ENCODE data around the gene CHI3L2.
"Not testable (repeated sequence)": the region's sequence is repeated elsewhere in the genome, so short reads cannot be mapped to it uniquely, and the experiment has no call there.

The CHI3L2 gene

GRCh38 chr1:111211921-111212320 lies 15.6 kb upstream of the CHI3L2 start:
- DNase-seq (ENCODE audit: low spot score in 2 of 2) (no peak), ATAC-seq (no peak)
- Mint-ChIP-seq H3K9me3 (no peaks in the 10 kb centered on the region), H3K4me3 (no peak overlapping the region), H3K27ac (no peak overlapping the region), H3K4me1 (peaks cover 50% of the 10 kb centered on the region), H3K36me3 (peaks cover 15% of the 10 kb centered on the region)

DNA sequence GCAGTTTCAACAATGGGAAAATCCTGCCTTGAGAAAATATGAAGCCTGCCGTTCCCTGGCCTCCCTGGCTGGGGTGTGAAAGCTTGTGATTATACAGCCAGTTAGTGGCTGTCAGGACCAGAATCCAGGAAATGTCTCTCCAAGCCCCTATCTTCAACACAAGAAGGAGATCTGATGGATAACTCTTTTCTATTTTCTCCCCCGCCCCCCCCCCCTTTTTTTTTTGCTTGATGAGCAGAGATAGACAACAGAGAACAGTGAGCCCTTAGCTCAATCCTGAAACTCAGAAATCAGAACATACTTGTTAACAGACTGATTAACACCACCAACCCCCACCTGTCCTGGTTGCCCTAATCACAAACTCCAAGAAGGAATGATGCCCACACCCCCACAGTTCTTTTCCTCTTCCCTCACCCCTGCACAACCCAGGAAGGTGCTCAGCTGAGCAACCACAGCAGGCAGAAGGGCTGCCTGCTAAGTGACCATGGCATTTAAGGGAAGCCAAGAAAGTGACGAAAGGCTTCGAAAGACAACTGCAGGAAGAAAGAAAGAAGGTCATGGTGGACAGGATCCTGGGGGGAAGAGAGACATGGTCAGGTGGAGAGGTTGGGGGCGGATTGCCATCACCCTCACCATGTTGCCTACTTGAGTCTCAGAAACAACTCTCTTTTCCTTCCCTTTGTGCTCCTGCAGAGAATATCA lies 14.7 kb upstream of the CHI3L2 start:
- Mint-ChIP-seq H3K9me3 (no peaks in the 10 kb centered on the region), H3K27ac (no peak overlapping the region), H3K36me3 (peaks cover 15% of the 10 kb centered on the region), H3K4me1 (peaks cover 58% of the 10 kb centered on the region), H3K4me3 (peak overlapping the region; percentile 51)
- ATAC-seq (no peak), DNase-seq (ENCODE audit: low spot score in 2 of 2) (peak in 1 of 2 donors; percentile 45)

- H3K36me3 Mint-ChIP-seq = peaks cover 18% of the 10 kb centered on the region
- peak overlapping the region; percentile 51 for H3K4me3 Mint-ChIP-seq
- DNase-seq (ENCODE audit: low spot score in 2 of 2) (peak in 1 of 2 donors; percentile 47), ATAC-seq (no peak)
- H3K9me3 Mint-ChIP-seq = no peaks in the 10 kb centered on the region
- H3K4me1 Mint-ChIP-seq = peaks cover 61% of the 10 kb centered on the region
- peak overlapping the region; percentile 88 for H3K27ac Mint-ChIP-seq
Measured at GRCh38 chr1:111213412-111213811, 14.1 kb upstream of the CHI3L2 start.

- Mint-ChIP-seq H3K4me3 (peak overlapping the region; percentile 51), H3K36me3 (peaks cover 21% of the 10 kb centered on the region), H3K9me3 (no peaks in the 10 kb centered on the region), H3K27ac (peak overlapping the region; percentile 88), H3K4me1 (peaks cover 67% of the 10 kb centered on the region)
- DNase-seq (ENCODE audit: low spot score in 2 of 2) (peak in 1 of 2 donors; percentile 52), ATAC-seq (no peak)
Measured at GRCh38 chr1:111214074-111214801, 13.3 kb upstream of the CHI3L2 start.

- peak; percentile 40 for ATAC-seq
- DNase-seq (ENCODE audit: low spot score in 2 of 2) = peak in 1 of 2 donors; percentile 70
- Mint-ChIP-seq H3K36me3 (peaks cover 21% of the 10 kb centered on the region), H3K4me3 (peak overlapping the region; percentile 51), H3K9me3 (no peaks in the 10 kb centered on the region), H3K4me1 (peaks cover 73% of the 10 kb centered on the region), H3K27ac (peak overlapping the region; percentile 88)
Measured at GRCh38 chr1:111214884-111215283, 12.6 kb upstream of the CHI3L2 start.

- peak in 1 of 2 donors; percentile 45 for DNase-seq (ENCODE audit: low spot score in 2 of 2)
- H3K9me3 Mint-ChIP-seq, ATAC-seq: not testable (repeated sequence)
- Mint-ChIP-seq H3K36me3 (peaks cover 21% of the 10 kb centered on the region), H3K4me3 (peak overlapping the region; percentile 51), H3K4me1 (peaks cover 77% of the 10 kb centered on the region), H3K27ac (peak overlapping the region; percentile 88)
Measured at GRCh38 chr1:111215285-111215684, 12.2 kb upstream of the CHI3L2 start.

DNA sequence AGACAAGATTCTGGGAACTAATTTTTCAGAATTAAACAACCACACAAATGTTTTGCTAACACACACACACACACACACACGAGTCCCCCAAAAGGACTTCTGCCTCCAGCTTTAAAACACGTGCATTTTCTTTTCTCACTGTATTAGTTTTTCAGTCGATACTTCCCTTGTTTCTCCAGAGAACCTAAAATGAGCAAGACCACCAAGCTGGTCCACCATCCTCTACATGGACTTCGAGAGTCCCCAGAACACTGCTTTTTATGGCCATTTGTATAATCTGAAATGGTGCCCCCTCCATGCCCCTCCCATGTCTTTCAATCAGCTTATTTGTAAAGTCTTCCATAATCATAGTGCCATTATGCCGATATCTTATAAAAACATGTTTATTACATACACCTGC lies 10.8 kb upstream of the CHI3L2 start:
- Mint-ChIP-seq H3K4me3 (peak overlapping the region; percentile 51), H3K36me3 (peaks cover 25% of the 10 kb centered on the region), H3K27ac (peak overlapping the region; percentile 88), H3K4me1 (peaks cover 92% of the 10 kb centered on the region), H3K9me3 (no peaks in the 10 kb centered on the region)
- ATAC-seq = no peak
- DNase-seq (ENCODE audit: low spot score in 2 of 2) = peak in 1 of 2 donors; percentile 52

DNA sequence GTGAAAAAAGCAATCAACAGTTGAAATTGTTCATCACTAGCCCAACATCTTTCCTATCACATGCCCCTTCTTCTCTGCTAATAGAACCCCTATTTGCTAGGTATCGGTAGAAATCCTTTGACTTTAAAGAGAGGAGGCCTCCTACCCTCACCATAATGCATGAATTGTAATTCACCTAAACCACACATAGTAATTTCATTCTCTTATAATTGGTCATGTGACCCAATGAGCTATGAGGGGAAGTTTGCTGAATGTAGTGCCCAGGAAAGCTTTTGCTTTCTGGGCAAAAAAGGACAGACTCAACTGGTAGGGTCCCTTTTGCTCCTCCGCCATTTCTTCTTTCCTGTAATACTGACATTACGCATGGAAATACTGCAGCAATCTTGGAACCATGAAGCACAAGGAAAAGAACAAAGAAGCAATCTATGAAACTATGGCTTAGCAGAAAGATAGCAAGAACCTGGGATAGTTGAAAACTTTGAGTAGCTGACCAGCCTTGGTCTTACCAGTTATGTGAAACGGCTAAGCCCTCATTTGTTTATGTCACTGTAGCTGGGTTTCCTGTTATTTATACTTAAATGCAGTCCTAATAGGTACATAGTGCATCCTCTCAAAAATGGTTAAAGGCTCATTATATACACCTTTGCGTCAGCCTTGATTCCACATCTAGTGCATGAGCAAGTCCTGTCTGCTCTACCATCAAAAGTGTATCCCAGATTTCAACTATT lies 10.2 kb upstream of the CHI3L2 start:
- Mint-ChIP-seq H3K4me3 (peak overlapping the region; percentile 51), H3K27ac (peak overlapping the region; percentile 88), H3K9me3 (no peaks in the 10 kb centered on the region), H3K4me1 (peaks cover 98% of the 10 kb centered on the region), H3K36me3 (peaks cover 27% of the 10 kb centered on the region)
- ATAC-seq (peak; percentile 38), DNase-seq (ENCODE audit: low spot score in 2 of 2) (peak in 1 of 2 donors; percentile 49)

GRCh38 chr1:111218701-111219556 lies 8.6 kb upstream of the CHI3L2 start:
- peak in 1 of 2 donors; percentile 49 for DNase-seq (ENCODE audit: low spot score in 2 of 2)
- Mint-ChIP-seq H3K4me1 (peaks cover 98% of the 10 kb centered on the region), H3K27ac (peak overlapping the region; percentile 94), H3K4me3 (peak overlapping the region; percentile 75), H3K36me3 (peaks cover 27% of the 10 kb centered on the region), H3K9me3 (no peaks in the 10 kb centered on the region)
- ATAC-seq = no peak

DNA sequence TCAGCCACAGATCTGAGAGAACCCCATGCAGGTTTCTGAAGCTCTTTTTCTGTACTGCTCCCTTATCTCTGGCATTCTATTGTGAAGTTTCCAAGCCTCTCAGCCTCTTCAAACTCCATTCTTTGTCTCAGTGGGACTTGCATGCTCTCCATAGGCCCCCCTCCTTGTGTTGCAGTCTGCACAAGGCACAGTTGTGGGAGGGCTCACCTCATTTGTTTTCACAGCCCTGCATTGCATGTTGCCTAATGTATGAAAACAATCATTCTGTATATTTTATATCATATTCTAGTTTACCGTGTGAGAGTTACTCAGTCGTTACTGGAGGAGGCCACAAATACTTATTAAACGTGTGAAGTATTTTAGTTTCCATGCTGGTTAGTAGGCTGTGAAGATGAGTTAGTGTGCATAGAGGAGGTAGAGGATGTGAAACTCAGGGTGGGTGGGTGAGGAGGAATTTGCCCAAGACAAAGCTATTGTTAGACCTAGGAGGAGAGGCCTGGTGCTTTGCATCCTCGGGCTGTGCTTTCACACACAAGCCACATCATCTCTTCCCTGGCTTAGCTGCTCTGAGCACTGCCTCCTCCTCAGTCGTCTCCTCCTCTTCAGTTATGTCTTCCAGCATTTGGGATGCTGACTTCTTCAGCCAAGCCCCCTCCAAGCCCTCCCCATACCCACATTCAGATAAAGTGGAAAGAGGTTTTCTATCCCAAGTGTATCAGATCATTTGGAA lies 7.8 kb upstream of the CHI3L2 start:
- H3K36me3 Mint-ChIP-seq = peaks cover 23% of the 10 kb centered on the region
- peak in 1 of 2 donors; percentile 62 for DNase-seq (ENCODE audit: low spot score in 2 of 2)
- peak overlapping the region; percentile 75 for H3K4me3 Mint-ChIP-seq
- ATAC-seq = peak; percentile 54
- no peaks in the 10 kb centered on the region for H3K9me3 Mint-ChIP-seq
- H3K27ac Mint-ChIP-seq = peak overlapping the region; percentile 94
- peaks cover 97% of the 10 kb centered on the region for H3K4me1 Mint-ChIP-seq

GRCh38 chr1:111220302-111220890 lies 7.1 kb upstream of the CHI3L2 start:
- ATAC-seq (no peak), DNase-seq (ENCODE audit: low spot score in 2 of 2) (peak in 1 of 2 donors; percentile 48)
- peak overlapping the region; percentile 75 for H3K4me3 Mint-ChIP-seq
- H3K4me1 Mint-ChIP-seq = peaks cover 95% of the 10 kb centered on the region
- peaks cover 21% of the 10 kb centered on the region for H3K36me3 Mint-ChIP-seq
- H3K9me3 Mint-ChIP-seq = no peaks in the 10 kb centered on the region
- peak overlapping the region; percentile 94 for H3K27ac Mint-ChIP-seq

GRCh38 chr1:111221276-111221632 lies 6.3 kb upstream of the CHI3L2 start:
- H3K4me1 Mint-ChIP-seq = peaks cover 95% of the 10 kb centered on the region
- DNase-seq (ENCODE audit: low spot score in 2 of 2) (no peak), ATAC-seq (no peak)
- peak overlapping the region; percentile 75 for H3K4me3 Mint-ChIP-seq
- H3K27ac Mint-ChIP-seq = peak overlapping the region; percentile 94
- no peaks in the 10 kb centered on the region for H3K9me3 Mint-ChIP-seq
- peaks cover 13% of the 10 kb centered on the region for H3K36me3 Mint-ChIP-seq

DNA sequence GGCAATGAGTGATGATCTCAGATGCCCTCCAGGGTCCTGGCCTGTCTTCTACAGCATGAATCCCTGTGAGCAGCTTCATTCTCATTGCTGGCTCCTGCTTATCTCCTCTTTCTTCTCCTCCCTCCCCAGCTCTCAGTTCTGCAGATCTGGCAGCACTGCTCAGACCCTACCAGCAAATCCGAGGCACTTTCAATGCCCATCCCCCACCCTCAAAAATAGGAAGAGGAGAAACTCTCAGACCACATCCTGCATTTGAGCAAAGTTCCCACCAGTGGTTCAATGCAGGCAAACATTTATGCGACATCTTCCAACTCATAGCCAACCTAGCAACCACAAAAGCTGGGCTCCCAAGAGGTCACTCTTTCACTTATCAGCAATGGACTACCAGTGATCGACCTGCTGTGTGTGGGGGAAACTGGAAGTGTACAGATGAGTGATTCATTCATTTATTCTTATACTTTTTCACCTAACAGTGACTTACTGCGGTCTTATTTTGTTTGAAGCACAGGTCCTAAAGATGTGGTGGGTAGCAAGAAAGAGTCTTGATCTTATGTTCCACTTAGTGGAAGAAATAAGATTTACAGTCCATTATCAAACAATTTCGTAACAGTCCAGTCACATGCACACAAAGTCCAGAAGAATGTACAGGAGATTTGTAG lies 5.8 kb upstream of the CHI3L2 start:
- peaks cover 95% of the 10 kb centered on the region for H3K4me1 Mint-ChIP-seq
- peak overlapping the region; percentile 94 for H3K27ac Mint-ChIP-seq
- no peaks in the 10 kb centered on the region for H3K9me3 Mint-ChIP-seq
- peaks cover 11% of the 10 kb centered on the region for H3K36me3 Mint-ChIP-seq
- DNase-seq (ENCODE audit: low spot score in 2 of 2) (peak in 1 of 2 donors; percentile 83), ATAC-seq (peak; percentile 82)
- peak overlapping the region; percentile 75 for H3K4me3 Mint-ChIP-seq
